B cell (primary cell): ENCODE measurements around the gene KRT34. TPM values are rescaled to one million over a fixed set of nuclear protein-coding genes. Genes with fewer than 3 reads are reported as not detected.

ENCODE experiments used
- ATAC-seq: fragments of 200-7000 bp; cut with Tn5 transposase; one replicate; pipeline ENCODE4 v1.10.0; 2021; ENCODE audit warnings: low read depth, mild to moderate bottlenecking, moderate number of reproducible peaks, moderate library complexity
- CTCF ChIA-PET: fragments of 350-600 bp; sonication (Branson Sonifier 250); formaldehyde crosslinking; loops from one replicate; lab custom pipeline; 2021; ENCODE audit warnings: antibody characterized with exemption, inconsistent platforms; lab: Charles Lee
- POLR2A ChIA-PET: fragments of 350-600 bp; sonication (Branson Sonifier 250); formaldehyde crosslinking; loops from one replicate; lab custom pipeline; 2021; ENCODE audit warnings: antibody characterized with exemption; lab: Charles Lee
- DNase-seq: peaks from one replicate; pipeline ENCODE4 v3.0.0; 2013
- H2AFZ ChIP-seq: 2 replicates; pipeline ENCODE4 v1.6.1; 2012; ENCODE audit warnings: mild to moderate bottlenecking, low read depth, low read length; ENCODE audit not compliant: insufficient read depth, poor library complexity, severe bottlenecking
- H3K27ac ChIP-seq, 2 donors: 1 replicate in 1 of 2; 2 replicates in 1 of 2; pipeline ENCODE4 v1.5.1; 2012 to 2013; ENCODE audit warnings: low read length in 2 of 2, mild to moderate bottlenecking in 2 of 2, moderate library complexity in 1 of 2
- H3K27me3 ChIP-seq, 4 experiments: fragments of 200-600 bp in 1 of 4; sonication (generic) in 1 of 4; replicated peaks in 1 of 4; 1 replicate in 2 of 4; 2 replicates in 2 of 4; pipeline versions ENCODE4 v1.6.1 to v1.7.0; 2013 to 2016; ENCODE audit warnings: low read length in 3 of 4, mild to moderate bottlenecking in 2 of 4, mixed read lengths in 1 of 4, moderate library complexity in 1 of 4; ENCODE audit not compliant: insufficient read depth in 4 of 4, control insufficient read depth in 3 of 4; ENCODE audit errors: control extremely low read depth in 1 of 4
- H3K36me3 ChIP-seq, 2 experiments: replicated peaks in 1 of 2; 1 replicate in 1 of 2; 2 replicates in 1 of 2; pipeline versions ENCODE4 v1.6.1 to v1.7.1; 2013; ENCODE audit warnings: low read length in 1 of 2; ENCODE audit not compliant: insufficient read depth in 2 of 2, control insufficient read depth in 1 of 2; ENCODE audit errors: control extremely low read depth in 1 of 2, extremely low read depth in 1 of 2
- H3K4me1 ChIP-seq, 2 donors: fragments of 200-600 bp in 1 of 2; sonication (generic) in 1 of 2; 1 replicate in 1 of 2; 2 replicates in 1 of 2; pipeline versions ENCODE4 v1.5.1 to v1.6.1; 2013 to 2017; ENCODE audit warnings: low read length in 2 of 2; ENCODE audit not compliant: control insufficient read depth in 2 of 2, insufficient read depth in 2 of 2
- H3K4me2 ChIP-seq: replicated peaks from 2 replicates; pipeline ENCODE3; 2012; ENCODE audit warnings: mild to moderate bottlenecking, low read depth, low read length; ENCODE audit not compliant: poor library complexity, severe bottlenecking
- H3K4me3 ChIP-seq, 5 experiments: fragments of 200-600 bp in 1 of 5; sonication (generic) in 1 of 5; 1 replicate in 3 of 5; 2 replicates in 2 of 5; pipeline versions ENCODE4 v1.5.1 to v1.7.0; 2011 to 2016; ENCODE audit warnings: low read length in 4 of 5, mild to moderate bottlenecking in 4 of 5, low read depth in 2 of 5, control low read depth in 1 of 5, moderate library complexity in 1 of 5; ENCODE audit not compliant: insufficient read depth in 1 of 5; ENCODE audit errors: control extremely low read depth in 1 of 5, extremely low read depth in 1 of 5
- H3K79me2 ChIP-seq: fragments of 200-600 bp; sonication (generic); one replicate; pipeline ENCODE4 v1.6.0; 2016; ENCODE audit warnings: low read length; ENCODE audit not compliant: control insufficient read depth, insufficient read depth
- H3K9ac ChIP-seq: fragments of 200-600 bp; sonication (generic); 2 replicates; pipeline ENCODE4 v1.6.1; 2017; ENCODE audit warnings: mild to moderate bottlenecking, low read length, moderate library complexity
- H3K9me3 ChIP-seq, 3 donors: one replicate each; pipeline versions ENCODE4 v1.6.1 to v1.7.1; 2013; ENCODE audit warnings: low read length in 2 of 3; ENCODE audit not compliant: control insufficient read depth in 2 of 3, insufficient read depth in 1 of 3; ENCODE audit errors: control extremely low read depth in 1 of 3
- H4K20me1 ChIP-seq: 2 replicates; pipeline ENCODE4 v1.6.0; 2012; ENCODE audit warnings: mild to moderate bottlenecking, low read length; ENCODE audit not compliant: insufficient read depth, control insufficient read depth, poor library complexity, severe bottlenecking
- H3K27ac Mint-ChIP-seq: one replicate; pipeline ENCODE4 v1.8.0; 2021; ENCODE audit warnings: mixed read lengths
- H3K27me3 Mint-ChIP-seq: one replicate; pipeline ENCODE4 v1.8.0; 2021; ENCODE audit warnings: mixed read lengths
- H3K4me1 Mint-ChIP-seq: one replicate; pipeline ENCODE4 v1.8.0; 2021; ENCODE audit warnings: mixed read lengths
- H3K4me3 Mint-ChIP-seq: one replicate; pipeline ENCODE4 v1.8.0; 2021; ENCODE audit warnings: mixed read lengths
- H3K9me3 Mint-ChIP-seq: one replicate; pipeline ENCODE4 v1.8.0; 2022; ENCODE audit warnings: mixed read lengths; ENCODE audit not compliant: insufficient read depth
- EZH2 ChIP-seq: IDR thresholded peaks from 2 replicates; pipeline ENCODE4 v1.6.1; 2012; ENCODE audit warnings: borderline replicate concordance, low read depth, mild to moderate bottlenecking, moderate library complexity, low read length; ENCODE audit not compliant: insufficient read depth, poor library complexity, severe bottlenecking
- WGBS: methylation state at CpG from one replicate; pipeline ENCODE4 v1.1.5; 2013; ENCODE audit warnings: missing lambda C conversion rate; ENCODE audit not compliant: insufficient coverage; 5-methylcytosine and 5-hydroxymethylcytosine counted together
- intact Hi-C: fragments of 100-400 bp; cut with micrococcal nuclease; formaldehyde crosslinking; loops from one replicate; pipeline ENCODE4 v1.10.0; 2022
- polyA plus RNA-seq: library from polyadenylated mRNA; depleted of rRNA; stranded (reverse); fragments of >200 nt; gene quantifications from 2 replicates; pipeline ENCODE4 v1.2.3, GENCODE V29; 2012
- total RNA-seq, 2 donors: library from RNA; stranded (reverse); fragments of 120-200 nt in 1 of 2; gene quantifications; 1 replicate in 1 of 2; 2 replicates in 1 of 2; pipeline versions ENCODE4 v1.2.3 to v1.2.4, GENCODE V29; 2013 to 2022
- TF ChIP-seq, protein P1 (sequence below): fragments of 200-600 bp; IDR thresholded peaks from one replicate; pipeline ENCODE4 v1.8.0; 2022; ENCODE audit warnings: antibody characterized with exemption, mild to moderate bottlenecking

Gene KRT34
- total and polyA plus RNA-seq, 2 donors (not counting 1 experiment from before 2014, with no cell fraction given), result not detected

DNA sequence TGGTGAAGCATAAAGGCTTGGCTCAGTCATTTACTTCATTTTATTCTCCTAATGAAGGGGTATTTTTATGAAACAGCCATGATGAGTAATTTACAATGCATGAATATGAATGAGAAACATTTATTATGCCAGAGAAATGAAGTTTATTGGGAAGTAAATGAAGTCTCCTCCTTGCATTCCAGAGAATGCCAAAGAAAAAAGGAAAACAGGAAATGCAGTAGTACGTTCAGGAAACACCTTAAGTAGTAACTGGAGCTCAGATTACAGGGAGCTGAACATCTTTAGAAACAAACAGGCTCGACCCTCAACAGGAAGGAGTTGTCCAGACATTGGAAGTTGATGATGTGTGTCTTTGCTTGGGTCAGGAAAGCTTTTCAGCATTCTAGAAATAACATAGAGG, 4.6 kb downstream of the KRT34 start:
- Histone ChIP-seq H3K4me1 (no peaks in the 10 kb centered on the region), H3K27me3 (peaks cover 0 to 9% (median 2%) of the 10 kb centered on the region in 4 experiments), H3K9ac (no peak overlapping the region), H3K4me3 (no peak overlapping the region), H4K20me1 (no peaks in the 10 kb centered on the region), H3K4me2 (no peak overlapping the region), H3K36me3 (no peaks in the 10 kb centered on the region), H2AFZ (no peak overlapping the region), H3K9me3 (peaks cover 0 to 2% (median 0%) of the 10 kb centered on the region in 3 donors), H3K79me2 (no peaks in the 10 kb centered on the region), H3K27ac (no peak overlapping the region)
- TF ChIP-seq, protein P1, sequence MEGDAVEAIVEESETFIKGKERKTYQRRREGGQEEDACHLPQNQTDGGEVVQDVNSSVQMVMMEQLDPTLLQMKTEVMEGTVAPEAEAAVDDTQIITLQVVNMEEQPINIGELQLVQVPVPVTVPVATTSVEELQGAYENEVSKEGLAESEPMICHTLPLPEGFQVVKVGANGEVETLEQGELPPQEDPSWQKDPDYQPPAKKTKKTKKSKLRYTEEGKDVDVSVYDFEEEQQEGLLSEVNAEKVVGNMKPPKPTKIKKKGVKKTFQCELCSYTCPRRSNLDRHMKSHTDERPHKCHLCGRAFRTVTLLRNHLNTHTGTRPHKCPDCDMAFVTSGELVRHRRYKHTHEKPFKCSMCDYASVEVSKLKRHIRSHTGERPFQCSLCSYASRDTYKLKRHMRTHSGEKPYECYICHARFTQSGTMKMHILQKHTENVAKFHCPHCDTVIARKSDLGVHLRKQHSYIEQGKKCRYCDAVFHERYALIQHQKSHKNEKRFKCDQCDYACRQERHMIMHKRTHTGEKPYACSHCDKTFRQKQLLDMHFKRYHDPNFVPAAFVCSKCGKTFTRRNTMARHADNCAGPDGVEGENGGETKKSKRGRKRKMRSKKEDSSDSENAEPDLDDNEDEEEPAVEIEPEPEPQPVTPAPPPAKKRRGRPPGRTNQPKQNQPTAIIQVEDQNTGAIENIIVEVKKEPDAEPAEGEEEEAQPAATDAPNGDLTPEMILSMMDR, result no peak
- TF ChIP-seq EZH2, result no peak
- POLR2A ChIA-PET, result no interaction called here
- Mint-ChIP-seq H3K4me3 (no peak overlapping the region), H3K4me1 (no peaks in the 10 kb centered on the region), H3K27me3 (peaks cover 22% of the 10 kb centered on the region), H3K27ac (no peak overlapping the region), H3K9me3 (no peaks in the 10 kb centered on the region)
- DNase-seq, result no peak
- WGBS, result 22% methylated on average over 2 of the region's 2 CpGs
- no peak for ATAC-seq
- intact Hi-C loops, result no loop called here
- CTCF ChIA-PET, result no interaction called here

DNA sequence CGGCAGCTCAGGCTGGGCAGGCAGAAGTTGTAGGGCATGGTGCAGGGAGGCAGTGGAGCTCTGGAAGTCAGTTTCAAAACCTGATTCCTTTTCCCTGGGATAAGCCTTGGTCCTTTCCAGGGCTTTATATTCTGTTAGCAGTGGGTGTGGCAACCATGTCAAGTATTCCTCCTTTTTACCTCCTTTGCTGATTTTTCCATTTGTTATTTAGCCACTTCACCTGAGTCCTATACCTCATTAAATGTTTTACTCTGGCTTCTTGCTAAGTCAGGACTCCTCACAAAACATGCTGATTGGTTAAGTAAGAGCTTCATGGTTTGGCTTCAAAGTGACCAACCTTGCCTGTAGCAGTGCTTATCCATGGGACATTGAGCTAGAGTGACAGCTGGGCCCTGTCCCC, 12.4 kb downstream of the KRT34 start, which contains the start of gene KRT33B:
KRT33B (minus strand) TSS at position 101 of the 400 bp plus-strand sequence; CDS start at position 38, 63 bp downstream.
- no peak for TF ChIP-seq EZH2
- TF ChIP-seq, protein P1, result no peak
- Histone ChIP-seq H3K9me3 (no peaks in the 10 kb centered on the region), H3K36me3 (no peaks in the 10 kb centered on the region), H2AFZ (no peak within 1 kb of the TSS), H3K79me2 (no peaks in the 10 kb centered on the region), H3K9ac (no peak within 1 kb of the TSS), H3K27ac (no peak within 1 kb of the TSS), H3K4me2 (no peak within 1 kb of the TSS), H3K27me3 (peaks cover 0 to 10% (median 2%) of the 10 kb centered on the region in 4 experiments), H3K4me1 (no peaks in the 10 kb centered on the region), H3K4me3 (no peak within 1 kb of the TSS), H4K20me1 (no peaks in the 10 kb centered on the region)
- intact Hi-C loops, result no loop called here
- Mint-ChIP-seq H3K27ac (no peak within 1 kb of the TSS), H3K4me1 (no peaks in the 10 kb centered on the region), H3K9me3 (no peaks in the 10 kb centered on the region), H3K27me3 (peaks cover 29% of the 10 kb centered on the region), H3K4me3 (no peak within 1 kb of the TSS)
- POLR2A ChIA-PET, result no interaction called here
- ATAC-seq, result no peak
- no peak for DNase-seq
- WGBS, result 100% methylated on average over 1 of the region's 1 CpG
- CTCF ChIA-PET, result no interaction called here
